Measurements from ENCODE around the gene ACIN1.

Gene ACIN1, protein sequence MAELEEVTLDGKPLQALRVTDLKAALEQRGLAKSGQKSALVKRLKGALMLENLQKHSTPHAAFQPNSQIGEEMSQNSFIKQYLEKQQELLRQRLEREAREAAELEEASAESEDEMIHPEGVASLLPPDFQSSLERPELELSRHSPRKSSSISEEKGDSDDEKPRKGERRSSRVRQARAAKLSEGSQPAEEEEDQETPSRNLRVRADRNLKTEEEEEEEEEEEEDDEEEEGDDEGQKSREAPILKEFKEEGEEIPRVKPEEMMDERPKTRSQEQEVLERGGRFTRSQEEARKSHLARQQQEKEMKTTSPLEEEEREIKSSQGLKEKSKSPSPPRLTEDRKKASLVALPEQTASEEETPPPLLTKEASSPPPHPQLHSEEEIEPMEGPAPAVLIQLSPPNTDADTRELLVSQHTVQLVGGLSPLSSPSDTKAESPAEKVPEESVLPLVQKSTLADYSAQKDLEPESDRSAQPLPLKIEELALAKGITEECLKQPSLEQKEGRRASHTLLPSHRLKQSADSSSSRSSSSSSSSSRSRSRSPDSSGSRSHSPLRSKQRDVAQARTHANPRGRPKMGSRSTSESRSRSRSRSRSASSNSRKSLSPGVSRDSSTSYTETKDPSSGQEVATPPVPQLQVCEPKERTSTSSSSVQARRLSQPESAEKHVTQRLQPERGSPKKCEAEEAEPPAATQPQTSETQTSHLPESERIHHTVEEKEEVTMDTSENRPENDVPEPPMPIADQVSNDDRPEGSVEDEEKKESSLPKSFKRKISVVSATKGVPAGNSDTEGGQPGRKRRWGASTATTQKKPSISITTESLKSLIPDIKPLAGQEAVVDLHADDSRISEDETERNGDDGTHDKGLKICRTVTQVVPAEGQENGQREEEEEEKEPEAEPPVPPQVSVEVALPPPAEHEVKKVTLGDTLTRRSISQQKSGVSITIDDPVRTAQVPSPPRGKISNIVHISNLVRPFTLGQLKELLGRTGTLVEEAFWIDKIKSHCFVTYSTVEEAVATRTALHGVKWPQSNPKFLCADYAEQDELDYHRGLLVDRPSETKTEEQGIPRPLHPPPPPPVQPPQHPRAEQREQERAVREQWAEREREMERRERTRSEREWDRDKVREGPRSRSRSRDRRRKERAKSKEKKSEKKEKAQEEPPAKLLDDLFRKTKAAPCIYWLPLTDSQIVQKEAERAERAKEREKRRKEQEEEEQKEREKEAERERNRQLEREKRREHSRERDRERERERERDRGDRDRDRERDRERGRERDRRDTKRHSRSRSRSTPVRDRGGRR

DNA sequence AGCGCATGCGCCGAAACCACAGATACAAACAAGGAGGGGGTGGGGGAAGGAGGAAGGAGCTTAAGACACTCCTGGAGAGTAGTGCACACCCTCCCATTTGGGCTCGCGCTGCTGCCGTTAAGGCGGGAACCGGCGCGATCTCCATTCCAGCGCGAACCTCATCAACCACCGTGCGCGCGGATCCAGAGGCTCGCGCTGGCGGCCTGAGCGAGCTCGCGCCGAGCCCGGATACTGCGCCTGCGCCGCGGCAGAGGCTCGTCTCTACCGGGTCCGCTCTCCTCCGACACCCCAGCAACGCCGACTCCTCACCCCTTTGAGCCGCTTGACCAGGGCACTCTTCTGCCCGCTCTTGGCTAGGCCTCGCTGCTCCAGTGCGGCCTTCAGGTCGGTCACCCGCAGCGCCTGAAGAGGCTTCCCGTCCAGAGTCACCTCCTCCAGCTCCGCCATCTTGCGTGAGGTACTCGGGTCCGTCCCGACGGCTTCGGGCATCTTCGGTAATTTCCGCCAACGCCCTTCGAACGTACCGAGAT is at the start of gene ACIN1:
TSS of gene ACIN1 (minus strand) at position 471 of the 530 bp plus-strand sequence. CDS start at position 447, 24 bp downstream.
- DNase-seq (ENCODE audit: low read depth in 2 of 2), result peak; percentile 77 to 79

DNA sequence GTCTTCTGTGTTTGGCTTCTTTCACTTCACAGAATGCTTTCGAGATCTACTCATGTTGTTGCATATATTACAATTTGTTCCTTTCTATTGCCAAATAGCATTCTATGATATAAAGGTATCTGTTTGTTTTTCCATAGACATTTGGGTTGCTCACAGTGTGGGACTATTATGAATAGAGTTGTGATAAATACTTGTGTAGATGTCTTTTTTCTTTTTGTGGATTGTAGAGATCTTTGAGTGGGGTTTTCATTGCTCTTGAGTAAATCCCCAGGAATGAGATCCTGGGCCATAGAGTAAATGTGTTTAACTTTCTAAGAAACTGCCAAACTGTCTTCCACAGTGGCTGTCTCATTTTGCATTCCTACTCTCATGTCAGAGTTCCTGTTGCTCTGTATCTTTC is 49.0 kb upstream of the ACIN1 start:
- DNase-seq (ENCODE audit: low read depth in 2 of 2), result no peak

DNA sequence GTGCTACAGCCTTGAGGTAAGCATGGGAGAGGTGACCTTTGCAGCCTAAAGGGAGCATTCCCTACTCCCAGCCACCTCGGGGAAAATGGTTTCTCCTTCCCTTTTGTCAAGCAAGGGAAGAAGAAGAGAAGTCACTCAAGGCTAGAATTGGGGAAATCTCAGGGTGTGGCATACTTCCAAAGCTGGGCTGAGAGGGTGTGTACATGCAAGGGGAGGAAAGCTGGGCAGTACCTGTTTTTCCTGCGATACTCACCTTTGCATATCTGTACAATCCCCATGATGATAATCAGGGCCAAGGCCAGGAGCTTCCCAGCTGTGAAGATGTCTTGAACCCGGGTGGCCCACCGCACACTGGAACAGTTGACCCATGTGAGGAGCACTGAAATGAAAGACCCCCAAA is 47.9 kb upstream of the ACIN1 start:
- DNase-seq (ENCODE audit: low read depth in 2 of 2), result no peak

DNA sequence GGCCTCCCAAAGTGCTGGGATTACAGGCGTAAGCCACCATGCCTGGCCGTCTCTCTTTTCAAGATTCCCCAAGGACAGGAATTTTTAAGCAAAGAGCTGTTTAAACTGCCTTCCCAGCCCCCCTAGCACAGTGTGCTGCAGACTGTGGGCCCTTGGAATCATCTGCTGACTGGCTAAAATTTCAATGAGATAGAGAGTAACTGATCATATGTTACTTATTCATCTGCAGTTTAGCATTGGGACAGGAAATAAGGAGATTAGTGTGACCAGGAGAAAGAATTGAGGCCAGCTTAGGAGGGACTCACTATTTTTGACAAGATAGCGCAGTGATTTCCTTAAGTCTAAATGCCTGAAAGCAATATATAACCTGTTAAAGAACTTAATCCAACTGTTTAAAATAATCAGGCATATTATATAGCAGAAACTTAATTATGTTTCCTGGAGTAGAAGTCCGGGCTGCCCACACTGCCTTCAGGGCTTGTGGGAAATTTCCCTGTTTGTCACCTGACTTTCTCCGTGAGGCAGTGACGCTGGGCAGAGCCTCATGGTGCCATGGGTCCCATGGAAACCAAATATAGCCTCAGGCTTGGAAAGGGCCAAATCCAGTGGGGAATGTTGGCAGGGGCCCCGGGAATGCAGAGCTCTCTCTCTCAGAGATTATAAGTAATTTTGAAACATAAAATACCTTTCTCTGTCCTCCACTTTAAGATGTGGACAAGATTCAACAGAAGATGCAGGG is 46.9 kb upstream of the ACIN1 start:
- no peak for DNase-seq (ENCODE audit: low read depth in 2 of 2)

GRCh38 chr14:23140371-23140770 is 45.4 kb upstream of the ACIN1 start:
- DNase-seq (ENCODE audit: low read depth in 2 of 2), result no peak

- DNase-seq (ENCODE audit: low read depth in 2 of 2), result no peak
These were observed 44.9 kb upstream of the ACIN1 start for GRCh38 chr14:23139874-23140273.

GRCh38 chr14:23137813-23138535 is 43.0 kb upstream of the ACIN1 start:
- DNase-seq (ENCODE audit: low read depth in 2 of 2), result no peak

- DNase-seq (ENCODE audit: low read depth in 2 of 2), result no peak
These were observed 42.4 kb upstream of the ACIN1 start for GRCh38 chr14:23137192-23137812.

GRCh38 chr14:23136566-23137133 is 41.7 kb upstream of the ACIN1 start:
- DNase-seq (ENCODE audit: low read depth in 2 of 2), result no peak

DNA sequence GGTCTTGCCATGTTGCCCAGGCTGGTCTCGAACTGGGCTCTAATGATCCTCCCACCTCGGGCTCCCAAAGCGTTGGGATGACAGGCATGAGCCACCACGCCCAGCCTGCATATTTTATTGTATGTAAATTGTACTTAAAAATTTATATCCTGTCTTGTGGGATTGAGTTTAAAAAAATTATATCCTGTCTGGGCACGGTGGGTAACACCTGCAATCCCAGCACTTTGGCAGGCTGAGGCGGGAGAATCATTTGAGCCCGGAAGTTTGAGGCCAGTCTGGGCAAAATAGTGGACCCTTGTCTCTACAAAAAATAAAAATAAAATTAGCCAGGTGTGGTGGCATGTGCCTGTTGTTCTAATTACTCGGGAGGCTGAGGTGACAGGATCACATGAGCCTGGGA is 38.0 kb upstream of the ACIN1 start:
- DNase-seq (ENCODE audit: low read depth in 2 of 2), result no peak

GRCh38 chr14:23131482-23131881 is 36.5 kb upstream of the ACIN1 start:
- no peak for DNase-seq (ENCODE audit: low read depth in 2 of 2)

DNA sequence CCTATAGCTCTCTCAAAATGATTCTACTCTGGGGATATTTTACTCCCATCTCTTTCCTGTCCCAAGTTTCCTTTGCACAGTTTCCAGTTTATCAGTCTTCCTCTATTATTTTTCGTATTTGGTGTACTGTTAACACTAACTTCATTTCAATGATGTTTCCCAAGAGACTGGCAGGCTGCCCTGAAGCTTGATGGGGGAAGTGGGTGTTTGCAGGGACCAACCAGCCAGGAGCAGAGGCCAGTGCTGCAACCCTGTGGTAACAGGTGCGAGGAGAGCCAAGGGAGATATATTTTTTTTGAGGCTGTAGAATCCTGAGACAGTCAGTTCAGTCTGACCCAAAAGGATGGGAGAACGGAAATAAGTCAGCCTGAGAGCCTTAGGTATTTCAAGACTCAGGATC is 35.9 kb upstream of the ACIN1 start:
- no peak for DNase-seq (ENCODE audit: low read depth in 2 of 2)

- no peak for DNase-seq (ENCODE audit: low read depth in 2 of 2)
These were observed 34.9 kb upstream of the ACIN1 start for GRCh38 chr14:23129759-23130316.

DNA sequence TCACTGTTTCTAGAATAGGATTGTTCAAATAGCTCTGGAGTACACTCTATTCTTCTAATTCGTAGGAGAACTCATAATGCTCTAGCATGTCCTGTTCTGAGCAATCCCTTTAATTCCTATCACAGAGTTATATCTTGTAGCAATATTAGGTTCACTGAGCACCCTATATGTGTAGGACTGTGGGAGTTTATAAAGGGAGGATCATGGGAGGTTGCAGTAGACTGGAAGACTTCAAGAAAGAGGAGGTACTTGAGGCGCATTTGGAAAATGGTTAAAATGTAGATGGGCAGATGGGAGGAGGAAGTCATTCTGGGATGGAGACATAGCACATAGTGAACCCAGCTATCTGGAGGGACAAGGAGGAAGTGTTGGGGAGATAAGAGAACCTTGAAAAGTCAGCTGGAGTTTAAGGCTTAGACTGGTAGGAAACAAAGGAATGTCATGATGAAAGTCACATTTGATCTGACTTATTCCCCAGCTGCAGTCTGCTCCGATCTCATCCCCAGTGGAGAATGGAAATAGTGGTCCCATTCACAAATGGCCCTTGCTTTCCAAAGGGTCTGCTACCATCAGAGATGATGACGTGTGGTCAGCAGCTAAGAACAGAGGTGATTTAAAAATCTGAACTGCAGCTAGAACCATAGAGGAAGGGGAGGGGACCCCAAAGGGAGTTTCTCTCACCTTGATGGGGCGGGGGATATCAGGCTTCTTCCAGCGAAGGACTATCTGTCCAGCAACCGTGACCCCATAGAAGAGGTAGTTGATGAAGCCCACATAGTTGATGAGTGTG is 34.2 kb upstream of the ACIN1 start:
- DNase-seq (ENCODE audit: low read depth in 2 of 2), result no peak

- no peak for DNase-seq (ENCODE audit: low read depth in 2 of 2)
These were observed 32.9 kb upstream of the ACIN1 start for GRCh38 chr14:23127861-23128260.

GRCh38 chr14:23126548-23127278 is 31.8 kb upstream of the ACIN1 start:
- DNase-seq (ENCODE audit: low read depth in 2 of 2), result no peak

DNA sequence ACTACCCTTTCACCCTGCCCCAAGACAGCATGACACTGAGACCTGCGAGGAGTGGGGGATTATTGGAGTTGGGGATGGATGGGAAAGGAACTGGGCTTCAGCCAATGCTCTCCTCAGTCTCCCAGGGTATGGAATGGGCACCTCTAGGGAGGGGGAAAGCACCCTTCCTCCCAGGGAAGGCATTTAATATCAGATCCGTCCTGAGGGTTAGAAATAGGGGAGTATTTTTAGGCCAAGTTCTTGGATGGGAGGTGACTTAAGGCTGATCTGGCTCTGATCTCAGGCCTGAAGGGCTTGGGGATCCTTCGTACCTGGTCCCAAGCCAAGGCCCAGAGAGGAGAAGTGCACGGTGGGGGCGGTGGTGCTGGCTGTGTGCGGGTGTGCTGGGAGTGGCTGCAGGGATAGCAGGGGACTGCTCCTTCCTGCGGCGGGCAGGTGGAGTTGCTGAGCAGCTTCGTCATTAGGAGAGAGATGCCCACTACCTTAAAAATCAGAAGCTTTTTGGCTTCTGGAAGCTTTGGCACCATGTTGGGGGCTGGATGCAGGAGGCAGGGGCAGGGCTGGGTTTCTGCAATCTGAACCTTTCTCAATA is 31.1 kb upstream of the ACIN1 start:
- no peak for DNase-seq (ENCODE audit: low read depth in 2 of 2)
